Measurements from ENCODE around the gene KRTAP5-1.

The KRTAP5-1 gene

DNA sequence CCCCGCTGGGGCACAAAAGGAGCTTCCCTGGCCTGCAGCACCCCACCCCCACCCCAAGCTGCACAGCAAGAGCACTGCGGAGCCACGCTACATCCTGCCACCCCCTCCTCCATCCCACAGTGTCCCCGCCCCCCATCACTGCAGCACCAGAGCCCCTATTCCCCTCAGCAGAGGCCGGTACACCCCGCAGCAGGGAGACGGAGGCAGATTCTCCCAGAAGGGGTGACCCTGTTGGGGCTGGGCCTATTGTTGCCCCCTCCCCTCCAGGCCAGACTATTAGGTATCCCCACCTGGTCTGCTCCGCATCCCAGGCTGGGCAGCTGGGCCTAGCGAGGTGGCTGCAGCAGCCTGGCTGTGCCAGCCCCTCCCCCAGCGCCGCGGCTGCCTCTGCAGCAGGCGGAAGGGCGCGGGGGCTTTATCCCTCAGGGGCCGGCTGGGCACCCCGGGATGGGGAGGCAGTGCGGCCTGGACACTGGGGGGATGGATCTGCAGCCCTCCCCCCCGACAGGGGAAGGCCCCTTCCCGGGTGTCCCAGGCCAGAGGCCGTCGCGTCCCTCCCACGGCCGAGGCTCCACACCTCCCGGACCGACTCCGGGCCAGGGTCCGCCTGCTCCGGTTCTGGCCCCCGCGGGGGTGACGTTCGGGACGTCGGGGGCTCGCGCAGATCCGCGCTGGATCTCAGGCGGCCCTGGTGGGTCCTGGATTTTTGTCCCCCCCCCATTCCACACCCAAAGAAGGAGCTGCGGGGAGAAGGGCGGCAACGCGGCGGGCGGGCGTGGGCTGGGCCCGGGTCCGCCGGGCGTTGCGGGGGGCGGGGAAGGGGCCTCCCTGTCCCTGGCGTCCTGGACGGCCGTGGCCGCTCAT, 14.0 kb downstream of the KRTAP5-1 start:
- DNase-seq: no peak

DNA sequence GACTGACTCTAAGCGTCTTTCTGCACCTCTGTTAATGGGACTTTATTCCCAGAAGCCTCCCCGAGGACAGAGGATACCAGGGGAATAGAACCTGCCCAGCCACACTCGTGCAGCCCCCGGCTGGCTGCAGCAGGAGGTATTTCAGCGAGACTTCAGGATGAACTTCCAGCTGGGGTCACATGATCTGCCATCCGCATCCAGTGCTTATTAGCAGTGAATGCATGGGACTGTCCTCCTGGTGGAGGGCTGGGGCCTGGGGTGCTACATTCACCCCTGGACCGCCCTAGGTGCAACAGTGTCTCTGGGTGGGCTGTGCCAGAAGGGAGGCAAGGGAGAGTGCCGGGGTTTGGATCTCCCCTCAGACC, 14.6 kb downstream of the KRTAP5-1 start:
- no peak for DNase-seq

DNA sequence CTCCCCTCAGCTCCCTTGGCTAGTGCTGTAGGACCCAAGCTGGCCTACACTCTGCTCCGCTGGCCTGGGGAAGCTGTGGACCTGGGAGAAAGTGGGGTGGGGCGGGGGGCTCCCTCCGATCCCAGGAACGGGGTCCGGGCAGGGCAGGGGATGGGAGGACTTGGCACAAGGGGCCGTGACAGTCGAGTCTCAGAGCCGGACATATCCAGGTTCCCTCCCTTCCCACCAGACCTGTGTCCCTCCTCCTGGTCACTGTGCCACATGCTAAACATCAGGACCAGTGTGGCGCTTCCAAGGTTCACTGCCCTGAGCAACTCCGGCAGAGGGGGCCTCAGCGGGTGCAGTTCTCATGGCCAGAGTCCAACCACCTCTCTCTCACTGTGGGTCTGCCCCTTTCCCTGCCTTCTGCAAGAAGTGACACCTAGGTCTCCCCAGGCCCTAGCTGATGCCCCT, 15.1 kb downstream of the KRTAP5-1 start:
- no peak for DNase-seq

DNA sequence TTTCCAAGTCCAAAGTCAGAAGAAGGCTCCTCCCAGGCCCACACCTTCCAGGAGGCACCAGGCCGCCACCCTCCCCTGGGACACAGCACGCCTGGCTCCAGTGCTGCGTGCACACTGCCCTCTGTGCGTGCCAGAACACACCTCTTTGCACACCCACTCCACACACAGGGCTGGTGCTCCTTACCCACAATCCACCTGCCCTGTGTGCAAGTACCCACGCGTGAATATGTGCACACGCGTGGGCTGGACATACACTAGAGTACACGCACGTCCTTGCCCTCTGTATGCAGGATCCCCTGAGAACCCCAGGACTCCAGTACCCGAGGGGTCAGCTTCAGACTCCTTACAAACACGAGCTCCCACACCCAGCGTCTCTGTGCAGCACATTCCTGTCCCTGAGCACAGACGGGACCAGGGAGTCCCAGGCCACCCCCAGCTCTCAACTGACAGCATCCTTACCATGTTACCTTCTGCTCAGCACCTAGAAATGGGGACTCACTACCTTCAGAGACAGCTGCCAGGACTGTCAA, 15.8 kb downstream of the KRTAP5-1 start:
- no peak for DNase-seq

DNA sequence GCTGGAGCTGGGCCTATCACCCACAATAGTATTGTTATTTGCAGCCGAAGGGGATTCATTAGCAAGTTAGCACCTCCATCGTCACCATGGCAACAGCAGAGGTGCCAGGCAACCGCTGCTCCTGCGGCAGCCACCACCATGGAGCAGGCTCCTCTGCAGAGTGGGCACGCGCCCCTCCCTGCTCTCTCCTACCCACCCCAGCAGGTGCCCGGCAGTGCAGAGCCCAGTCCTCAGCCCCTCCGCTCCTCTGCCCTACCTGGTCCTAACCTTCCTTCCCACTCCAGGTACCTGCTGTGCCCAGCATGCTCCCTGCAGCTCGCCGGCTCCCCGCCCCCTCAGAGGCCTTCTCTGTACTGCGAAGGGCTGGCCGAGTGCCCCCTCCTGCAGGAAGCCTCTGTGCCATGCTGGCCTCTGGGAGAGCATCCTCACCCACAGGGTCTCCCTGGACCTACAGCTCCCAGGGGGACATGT, 16.6 kb downstream of the KRTAP5-1 start:
- DNase-seq: no peak

DNA sequence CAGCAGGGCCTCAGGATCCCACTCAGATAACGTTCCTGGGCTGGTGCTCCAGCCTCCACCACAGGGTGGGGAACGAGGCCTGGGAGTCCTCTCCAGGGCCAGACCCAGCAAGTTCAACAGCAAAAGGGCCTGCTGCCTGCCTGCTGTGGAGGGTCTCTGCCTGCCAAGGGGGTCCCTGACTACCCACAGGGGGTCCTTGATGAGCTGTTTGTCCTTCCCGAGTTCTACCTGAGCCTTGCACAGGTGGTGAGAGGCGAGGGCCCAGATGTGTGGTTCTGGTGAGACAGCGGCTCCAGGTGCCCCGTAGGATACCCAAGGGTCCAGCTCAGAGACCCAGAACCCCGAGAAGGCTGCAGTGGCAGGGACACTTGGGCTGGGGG, 17.4 kb downstream of the KRTAP5-1 start:
- no peak for DNase-seq

DNA sequence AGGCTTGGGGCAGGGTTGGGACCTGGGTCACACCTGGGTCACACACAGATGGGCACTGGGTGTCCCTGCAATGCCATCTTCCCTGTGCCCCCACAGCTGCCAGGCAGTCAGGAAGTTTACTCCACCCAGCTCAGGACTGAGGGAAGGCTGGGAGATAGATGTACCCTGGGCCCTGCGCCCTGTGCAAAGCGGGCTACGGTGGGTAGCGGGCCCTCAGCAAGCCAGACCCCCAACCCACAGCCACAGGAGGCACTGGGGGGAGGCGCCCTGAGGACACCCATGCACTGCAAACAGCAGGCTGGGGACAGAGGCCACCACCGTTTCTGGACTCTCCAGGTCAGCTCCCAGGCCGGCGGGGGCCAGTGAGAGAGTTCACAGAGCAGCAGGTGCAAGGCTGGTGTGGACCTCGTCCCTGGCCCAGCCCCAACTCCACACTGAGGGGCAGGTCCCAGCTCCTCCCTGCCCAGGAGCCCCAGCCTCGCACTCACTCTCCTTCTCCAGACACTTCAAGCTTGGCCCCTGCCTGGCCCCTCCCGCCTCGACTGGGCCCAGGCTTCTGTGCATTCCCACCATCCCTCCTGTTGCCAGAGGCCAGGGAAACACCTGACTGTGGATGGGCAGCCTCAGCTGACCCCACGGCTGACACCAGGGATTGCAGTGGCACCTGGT, 17.9 kb downstream of the KRTAP5-1 start:
- no peak for DNase-seq

DNA sequence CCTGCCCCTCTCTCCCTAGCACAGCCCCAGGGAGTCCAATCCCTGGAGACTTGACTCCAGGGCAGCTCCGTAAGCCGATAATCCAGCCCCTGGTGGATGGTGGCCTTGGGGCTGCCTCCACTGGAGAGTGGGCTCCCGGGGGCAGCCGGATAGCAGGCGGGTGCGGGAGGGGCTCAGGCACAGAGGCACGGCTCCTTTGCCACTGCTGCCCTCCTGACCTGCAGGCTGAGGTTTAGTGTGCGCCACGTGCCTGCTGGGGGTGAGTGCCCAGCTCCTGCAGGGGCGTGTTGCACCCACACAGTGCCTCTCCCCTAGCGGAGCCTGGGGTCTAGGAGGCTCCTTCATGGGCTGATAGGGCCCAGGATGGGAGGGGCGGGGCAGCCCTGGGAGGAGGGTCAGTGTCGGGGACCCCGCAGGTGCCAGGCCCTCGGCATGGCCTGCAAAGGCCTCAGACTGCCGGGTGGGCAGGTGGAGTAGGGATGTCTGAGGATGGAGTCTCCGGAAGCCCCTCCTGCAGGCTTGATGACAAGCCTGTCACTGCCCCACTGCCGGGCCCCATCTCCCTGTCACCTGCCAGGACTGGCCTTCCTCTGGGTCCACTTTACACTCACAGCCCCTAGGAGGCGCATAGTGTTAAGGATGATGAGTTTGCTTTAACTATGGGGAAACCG, 18.6 kb downstream of the KRTAP5-1 start:
- no peak for DNase-seq

DNA sequence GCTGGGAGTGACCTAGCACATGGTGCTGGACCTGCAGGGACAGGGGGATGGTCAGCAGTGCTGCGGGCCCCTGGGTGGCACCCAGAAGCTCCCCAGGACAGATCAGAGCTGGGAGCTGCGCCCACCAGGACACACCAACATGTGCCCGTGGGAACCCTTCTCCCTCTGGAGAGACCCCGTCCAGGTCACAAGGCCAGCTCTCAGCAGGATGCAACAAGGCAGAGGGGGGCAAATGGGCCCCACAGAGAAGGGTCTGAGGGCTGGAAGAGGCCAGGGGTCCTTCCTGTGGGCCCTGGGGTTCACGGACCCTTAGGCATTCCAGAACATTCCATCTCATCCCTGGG, 19.2 kb downstream of the KRTAP5-1 start:
- no peak for DNase-seq

DNA sequence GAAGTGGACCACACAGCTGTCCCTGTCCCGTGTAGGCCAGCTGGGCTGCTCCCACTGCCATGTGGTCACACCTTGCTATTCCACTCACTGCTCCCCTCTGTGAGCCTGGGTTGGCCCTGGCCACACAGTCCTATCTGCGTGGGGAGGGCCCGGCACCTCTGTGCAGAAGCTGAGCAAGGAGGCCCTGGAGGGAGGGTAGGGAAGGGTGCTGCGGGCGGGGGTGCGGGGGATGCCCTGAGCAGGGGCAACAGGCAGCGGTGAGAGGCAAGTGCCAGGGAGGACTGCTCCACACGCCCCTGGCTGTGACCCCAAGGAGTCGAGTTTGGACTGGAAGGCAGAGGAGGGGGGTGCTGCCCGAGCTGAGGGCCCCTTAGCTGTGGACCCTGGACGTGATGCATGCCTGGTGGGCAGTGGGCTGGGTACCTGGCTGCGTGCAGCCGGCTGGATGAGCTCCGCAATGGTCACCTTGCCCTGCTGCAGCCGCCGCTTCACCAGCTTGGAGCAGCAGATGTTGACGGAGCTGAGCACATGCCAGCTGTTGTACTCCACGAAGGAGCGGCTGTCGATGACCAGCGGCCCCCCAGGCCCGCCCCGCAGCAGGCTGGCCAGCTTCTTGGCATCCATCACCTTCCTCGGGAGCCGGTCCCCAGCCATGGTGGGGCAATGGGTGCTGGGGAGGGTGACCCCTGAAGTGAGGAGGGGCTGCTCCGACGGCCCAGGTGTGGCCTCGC, 19.7 kb downstream of the KRTAP5-1 start:
- DNase-seq: no peak

DNA sequence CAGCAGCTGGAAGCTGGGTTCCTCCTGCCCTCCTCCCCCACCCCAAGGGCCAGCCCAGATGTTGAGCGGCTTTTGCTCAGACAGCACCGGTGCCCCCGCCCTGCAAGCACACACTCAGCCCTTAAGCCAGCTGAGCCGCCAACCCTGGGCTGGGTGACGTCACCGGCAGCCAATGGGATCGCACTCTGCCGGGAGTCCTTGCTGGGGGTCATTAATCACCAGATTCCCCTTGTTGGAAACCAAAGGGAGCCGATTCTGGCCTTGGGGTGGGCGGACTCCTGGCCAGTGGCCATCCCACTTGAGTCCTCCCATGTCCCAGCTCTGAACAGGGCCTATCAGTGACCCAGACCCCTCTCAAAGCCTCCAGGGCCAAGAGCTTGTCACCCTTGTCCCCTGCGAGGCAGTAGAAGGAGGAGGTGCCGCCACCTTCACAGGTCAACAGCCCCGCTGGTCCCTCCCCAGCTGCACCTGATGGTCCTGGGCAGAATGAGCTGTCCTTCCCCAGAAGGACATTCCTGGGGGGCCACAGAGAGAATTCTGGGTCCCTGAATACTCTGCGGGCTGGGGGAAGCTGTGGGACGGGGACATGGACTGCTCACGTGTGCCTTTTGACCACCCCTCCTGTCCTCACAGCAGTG, 20.4 kb downstream of the KRTAP5-1 start:
- no peak for DNase-seq

DNA sequence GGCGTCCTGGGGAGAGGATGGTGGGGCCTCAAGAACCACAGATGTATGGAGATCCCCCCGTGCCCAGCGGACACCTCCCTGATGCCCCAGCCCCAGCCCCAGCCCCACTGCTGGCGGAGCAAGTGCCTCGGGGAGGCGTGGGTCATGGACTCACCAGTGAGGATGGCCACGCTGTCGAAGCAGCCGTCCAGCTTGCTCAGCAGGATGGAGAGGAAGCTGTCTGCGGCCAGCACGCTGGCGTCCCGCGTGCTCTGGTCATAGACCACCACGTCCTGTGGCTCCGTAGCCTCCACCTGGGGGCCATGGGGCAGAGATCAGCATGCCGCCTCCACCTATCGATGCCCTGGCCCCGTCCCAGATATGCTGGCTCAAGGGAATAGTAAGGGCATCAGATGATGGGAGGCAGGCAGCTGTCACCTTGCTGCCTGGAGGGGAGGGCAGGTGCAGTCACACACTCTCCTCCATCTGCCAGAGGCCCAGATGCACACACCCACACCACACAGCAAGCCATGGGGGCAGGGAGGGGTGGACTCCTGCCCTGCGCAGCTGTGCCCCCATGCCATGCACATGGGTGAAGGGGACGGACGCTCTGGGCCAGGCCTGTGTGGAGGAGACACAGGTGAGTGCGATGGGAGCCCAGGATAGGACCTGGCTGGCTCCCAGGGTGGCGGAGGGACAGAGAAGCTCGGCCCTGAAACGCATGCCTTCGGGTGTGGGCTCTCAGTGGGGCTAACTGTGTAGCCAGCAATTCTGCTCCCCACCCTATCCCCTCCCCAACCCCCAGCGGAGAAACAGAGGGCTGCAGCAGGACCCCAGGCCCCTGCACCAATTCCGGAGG, 21.2 kb downstream of the KRTAP5-1 start:
- no peak for DNase-seq

DNA sequence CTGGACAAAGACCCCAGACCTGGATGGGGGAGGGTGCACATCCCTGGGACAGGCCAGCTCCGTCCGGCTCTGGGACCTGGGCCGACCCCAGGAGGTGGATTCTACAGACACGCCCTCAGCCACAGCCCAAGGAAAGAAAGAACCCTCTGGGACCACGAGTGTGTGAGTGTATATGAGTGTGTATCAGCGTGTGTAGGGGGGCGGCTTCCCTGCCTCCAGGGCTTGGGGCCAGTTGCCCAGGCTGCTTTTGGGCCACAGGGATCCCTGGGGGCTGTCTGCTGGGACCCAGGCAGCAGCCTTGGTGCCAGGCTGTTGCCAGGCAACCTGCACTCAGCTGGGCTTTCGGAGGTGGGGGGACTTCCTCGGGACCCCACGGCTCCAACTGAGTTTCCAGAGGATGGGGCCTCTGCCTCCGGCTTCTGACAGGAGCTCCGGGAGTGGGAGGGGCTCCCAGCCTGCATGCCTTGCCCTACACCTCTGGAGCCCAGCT, 21.9 kb downstream of the KRTAP5-1 start:
- DNase-seq: no peak

DNA sequence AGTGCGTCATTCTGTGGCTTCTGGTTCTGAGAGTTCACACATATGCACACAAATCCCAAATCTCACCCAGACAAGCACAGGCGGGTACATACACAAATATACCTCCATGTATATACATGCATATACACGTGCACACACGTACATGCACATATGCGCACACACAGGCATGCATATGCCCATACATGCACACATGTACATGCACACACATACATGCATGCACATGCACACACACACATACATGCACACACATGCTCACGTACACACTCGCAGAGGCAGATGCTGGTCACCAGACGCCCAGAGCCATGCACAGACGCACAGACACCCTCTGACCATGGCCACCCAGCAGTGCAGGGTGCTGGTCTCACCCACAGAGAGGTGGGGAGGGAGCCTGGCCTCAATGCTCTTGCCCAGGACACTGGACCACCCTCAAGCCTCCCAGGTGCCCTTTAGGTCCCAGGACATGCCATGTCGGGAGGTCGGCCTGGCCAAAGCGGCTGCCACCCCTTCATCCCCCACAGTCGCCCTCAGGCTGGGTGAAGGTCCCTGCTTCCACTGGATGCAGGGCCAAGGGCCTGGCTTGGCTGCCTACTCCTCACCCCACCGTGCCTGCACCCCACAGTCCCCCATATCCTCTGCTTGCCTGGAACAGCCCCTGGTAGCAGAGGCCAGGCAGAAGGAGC, 22.5 kb downstream of the KRTAP5-1 start:
- DNase-seq: no peak

DNA sequence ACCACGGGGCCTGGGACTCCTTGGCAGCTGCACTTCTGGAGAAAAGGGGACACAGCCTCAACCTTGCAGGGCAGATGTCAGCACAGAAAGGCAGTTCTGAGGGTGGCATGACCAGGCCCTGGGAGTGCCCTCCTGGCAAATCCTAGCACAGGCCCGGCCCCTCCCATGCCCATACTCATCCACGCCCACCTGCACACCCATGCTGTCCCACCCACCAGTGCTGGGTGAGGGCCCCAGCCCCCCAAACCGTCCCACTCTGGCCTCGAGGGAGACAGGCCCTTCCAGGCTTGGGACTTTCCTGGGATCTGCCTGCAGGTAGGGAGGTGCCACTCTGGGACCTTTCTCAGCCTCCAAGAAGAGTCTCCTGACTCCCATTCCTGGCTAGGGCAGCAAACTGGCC, 23.1 kb downstream of the KRTAP5-1 start:
- DNase-seq: no peak

DNA sequence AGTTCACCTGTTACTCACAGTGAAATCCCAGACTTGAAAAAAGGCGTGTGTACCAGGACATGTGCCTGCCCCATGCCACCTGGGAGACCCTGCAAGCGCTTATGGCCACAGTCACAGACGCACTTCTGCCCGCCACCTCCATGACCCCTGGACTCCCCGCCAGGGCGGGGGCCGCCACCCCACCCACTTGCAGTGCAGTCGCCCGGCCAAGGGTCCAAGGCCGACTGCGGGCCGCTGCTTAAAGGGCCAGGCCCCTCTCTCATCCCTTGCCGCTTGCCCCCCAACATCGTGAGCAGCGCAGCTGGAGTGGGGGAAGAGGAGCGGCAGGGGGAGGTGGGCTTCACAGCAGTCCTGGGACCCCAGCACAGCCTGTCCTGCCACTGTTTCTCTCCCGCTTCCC, 23.8 kb downstream of the KRTAP5-1 start:
- DNase-seq: no peak

DNA sequence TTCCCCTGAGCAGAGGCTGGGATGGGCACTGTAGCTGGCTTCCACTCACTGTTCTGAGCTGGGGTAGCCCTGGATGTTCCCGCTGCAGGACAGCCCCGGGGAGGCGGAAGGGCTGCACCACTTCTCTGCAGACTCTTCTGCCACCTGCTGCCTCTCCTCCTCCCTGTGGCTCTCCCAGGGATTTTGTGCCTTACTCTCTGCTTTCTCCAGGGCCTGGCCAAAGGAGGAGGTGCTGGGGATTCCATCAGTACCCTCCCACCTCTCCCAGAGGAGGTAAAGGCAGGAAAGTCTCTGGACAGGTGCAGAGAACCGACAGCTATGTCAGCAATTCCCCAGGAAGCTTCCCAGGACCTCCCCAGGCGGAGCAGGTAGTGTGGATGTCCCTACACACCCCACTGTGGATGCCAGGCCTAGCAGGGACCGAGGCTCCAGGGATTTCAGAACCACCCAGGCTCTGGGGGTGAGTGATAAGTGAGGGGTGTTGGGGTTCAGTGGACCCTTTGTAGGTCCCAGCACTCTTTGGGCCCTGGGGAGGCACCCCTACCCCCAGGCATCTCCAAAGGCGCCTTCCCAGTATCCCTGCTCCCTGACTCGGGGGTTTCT, 24.3 kb downstream of the KRTAP5-1 start:
- no peak for DNase-seq

DNA sequence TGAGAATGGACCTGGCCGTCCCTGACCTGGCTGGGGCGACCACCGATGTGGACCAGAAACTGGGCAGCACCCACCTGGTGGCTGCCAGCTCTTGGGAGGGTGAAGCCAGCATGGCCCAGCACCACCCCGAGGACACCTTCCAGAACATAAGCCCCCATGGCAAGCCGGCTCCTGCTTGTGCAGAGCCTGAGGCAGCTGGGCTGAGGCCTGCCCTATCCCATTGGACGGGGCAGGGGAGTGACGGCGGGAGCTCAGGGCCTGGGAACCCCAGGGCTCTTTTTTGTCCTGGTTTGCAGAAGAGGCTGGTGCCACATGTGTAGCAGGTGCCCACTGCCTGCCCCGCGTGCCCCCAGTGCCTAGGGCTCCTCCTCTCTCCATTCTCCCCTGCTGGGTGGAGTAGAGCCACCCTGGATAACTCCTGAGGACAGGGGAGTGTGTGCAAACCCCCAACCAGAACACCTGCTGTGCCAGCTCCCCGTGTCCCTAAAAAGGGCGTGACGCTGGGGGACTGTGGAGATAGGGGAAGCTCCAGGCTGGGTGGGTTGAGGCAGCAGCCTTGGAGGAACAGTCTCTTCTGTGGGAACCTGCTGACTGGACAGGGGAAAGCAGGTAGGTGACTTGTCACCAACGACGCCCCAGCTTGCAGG, 25.0 kb downstream of the KRTAP5-1 start:
- no peak for DNase-seq

DNA sequence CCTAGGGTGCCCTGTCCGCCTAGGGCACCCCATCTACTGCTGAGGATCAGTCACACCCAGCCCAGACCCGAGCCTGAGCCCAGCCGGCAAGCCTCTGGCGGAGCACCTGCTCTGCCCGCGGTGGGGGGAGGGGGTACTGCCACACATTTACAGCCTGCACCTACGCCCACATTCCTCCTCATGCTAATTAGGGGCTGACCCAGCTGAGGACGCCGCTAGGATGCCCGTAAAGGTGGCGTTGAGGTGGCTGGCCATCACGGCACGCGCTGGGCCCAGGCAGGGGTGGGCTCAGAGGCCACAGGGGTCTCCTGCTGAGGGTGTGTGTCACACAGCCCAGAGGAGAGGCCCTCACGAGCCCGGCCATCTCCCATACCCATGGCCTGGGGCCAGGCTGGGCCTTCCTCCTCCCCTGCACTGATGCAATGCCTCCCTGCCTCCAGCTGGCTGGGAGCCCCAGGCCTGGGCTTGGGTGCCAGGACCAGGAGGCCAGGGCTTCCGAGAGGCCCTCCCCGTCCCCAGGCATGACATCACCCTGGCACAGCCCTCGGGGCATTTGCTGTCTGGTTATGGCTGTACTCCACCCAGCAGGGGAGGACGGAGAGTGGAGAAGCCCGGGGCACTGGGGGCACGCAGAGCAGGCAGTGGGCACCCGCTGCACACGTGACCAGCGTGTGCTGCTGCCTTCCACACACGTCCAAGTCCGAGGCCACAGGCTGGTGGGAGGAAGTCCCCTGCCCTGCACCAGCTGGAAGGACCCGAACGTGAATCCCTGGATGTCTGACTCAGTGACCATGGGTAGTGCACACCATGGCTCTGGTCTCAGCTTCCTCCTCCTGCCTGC, 25.8 kb downstream of the KRTAP5-1 start:
- DNase-seq: no peak

Data from activated CD8-positive, alpha-beta memory T cell treated with anti-CD3 and anti-CD28 coated beads for 24 hours (primary cell).